NCI-H1436 treated with DMSO at 0.1 percent for 48 hours (cell line): Measurements from ENCODE around the gene GDF3.
"Not testable (repeated sequence)": the region's sequence is repeated elsewhere in the genome, so short reads cannot be mapped to it uniquely, and the experiment has no call there.

Experiments
- DNase-seq: peaks from one replicate; lab custom pipeline; 2025; lab: John Stamatoyannopoulos, UW

GDF3 gene

DNA sequence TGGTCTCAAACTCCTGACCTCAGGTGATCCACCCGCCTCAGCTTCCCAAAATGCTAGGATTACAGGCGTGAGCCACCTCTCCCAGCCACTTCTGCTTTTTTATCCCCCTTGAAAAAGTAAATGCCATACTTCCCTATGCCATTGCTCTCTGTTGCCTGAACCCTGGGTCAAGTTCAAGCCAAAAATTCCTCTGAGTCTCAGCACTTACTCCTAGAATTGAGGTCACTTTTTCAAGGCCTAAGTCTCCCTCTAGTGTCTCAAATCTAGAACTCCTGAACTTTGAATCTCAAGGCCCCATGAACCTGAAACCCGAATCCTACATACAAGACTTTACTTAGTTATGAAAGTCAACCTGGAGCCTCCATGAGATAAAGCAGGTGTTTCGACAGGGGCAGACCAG lies 28.4 kb downstream of the GDF3 start:
- no peak for DNase-seq

DNA sequence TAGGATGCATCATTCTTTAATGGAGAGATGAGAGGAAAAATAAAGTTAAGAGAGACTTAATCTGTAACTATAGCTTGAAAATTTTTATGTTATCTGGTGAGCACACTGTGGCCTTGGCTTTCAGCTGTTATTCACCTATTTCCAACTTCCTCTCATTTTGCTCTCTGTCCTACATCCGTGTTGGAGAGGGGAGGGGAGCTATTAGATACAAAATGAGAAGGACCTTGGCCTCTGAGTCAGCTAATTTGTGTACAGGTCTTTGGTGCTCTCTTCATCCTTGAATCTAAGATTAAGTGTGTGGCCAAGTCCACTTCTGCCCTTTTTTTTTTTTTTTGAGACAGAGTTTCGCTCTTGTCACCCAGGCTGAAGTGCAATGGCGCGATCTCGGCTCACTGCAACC lies 29.0 kb downstream of the GDF3 start:
- DNase-seq: no peak

DNA sequence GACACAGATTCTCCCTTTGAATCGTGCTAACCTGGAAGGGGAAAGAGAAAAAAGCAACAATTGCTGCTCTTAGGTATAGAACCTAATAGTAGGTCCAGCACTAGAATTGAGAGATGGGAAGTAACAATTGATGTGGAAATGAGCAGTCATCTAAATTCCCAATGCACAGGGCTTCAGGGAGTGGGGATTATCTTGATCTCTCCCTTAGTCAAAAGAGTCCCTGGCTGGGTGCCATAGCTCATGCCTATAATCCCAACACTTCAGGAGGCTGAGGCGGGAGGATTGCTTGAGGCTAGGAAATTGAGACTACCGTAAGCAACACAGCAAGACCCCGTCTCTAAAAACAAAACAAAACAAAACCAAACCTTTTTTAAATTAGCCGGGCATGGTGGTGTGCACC lies 33.8 kb downstream of the GDF3 start:
- no peak for DNase-seq

GRCh38 chr12:7656121-7656520 lies 39.5 kb downstream of the GDF3 start:
- no peak for DNase-seq

DNA sequence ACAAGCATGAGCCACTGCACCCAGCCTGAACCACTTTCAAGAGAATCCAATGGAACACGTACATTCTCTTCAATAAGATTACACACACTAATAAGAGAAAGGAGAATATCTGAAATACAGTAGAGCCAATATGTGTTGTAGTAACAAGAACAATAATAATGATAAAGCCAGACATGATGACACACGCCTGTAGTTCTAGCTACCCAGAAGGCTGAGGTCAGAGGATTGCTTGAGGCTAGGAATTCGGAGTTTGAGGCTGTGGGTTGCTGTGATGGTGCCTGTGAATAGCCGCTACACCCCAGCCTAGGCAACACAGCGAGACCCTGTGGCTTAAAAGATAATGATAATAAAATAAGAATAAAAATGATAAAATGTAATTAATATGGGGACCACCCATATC lies 45.5 kb downstream of the GDF3 start:
- DNase-seq: no peak

GRCh38 chr12:7647071-7647470 lies 48.5 kb downstream of the GDF3 start:
- DNase-seq: no peak

DNA sequence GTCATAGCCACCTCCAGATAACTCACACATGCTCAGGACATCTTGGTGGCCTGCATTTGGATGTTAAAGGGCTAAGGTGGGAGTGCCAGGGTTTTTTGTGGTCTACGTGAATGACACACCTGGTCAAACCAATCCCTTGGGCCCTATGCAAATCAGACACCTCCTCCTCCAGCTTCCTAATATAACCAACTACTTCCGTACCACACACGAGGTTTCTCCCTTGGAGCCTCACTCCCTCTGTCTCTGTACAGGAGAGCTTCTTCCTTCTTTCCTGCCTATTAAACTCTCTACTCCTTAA lies 49.4 kb downstream of the GDF3 start:
- no peak for DNase-seq

DNA sequence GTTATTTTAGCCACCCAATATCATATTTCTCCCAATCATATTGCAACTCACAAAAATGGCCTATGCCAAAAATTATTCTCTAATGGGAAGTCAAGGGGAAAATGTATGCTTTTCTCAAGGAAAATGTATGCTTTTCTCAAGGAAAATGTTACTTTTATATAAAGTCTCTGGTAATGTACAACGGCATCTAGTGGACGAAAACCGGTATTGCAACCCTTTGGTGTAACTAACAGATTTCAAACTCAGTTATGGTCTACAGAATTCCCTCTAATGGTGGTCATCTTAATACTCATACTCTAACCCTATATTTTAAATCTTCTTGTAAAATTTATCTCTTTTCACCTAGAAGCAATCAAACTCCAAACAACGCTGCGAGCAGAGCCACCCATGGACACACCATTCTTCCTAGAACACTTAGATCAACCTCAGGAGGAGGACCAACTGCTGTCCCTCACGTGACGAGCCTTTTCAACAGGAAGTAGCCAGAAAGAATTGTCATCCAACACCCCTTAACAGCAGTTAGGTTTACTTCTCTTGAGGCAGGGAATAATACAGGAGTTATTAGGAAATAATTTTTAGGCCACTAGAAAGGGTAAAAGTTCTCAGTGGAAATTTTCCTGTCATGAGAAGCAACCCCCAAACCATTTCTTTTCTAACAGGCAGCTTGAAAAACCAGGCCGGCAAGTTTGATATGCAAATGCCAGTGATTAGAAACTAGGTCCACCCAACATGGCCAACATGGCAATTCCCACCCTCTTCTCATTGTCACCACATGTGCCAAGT lies 50.0 kb downstream of the GDF3 start:
- no peak for DNase-seq

GRCh38 chr12:7642876-7643309 lies 52.7 kb downstream of the GDF3 start:
- no peak for DNase-seq

GRCh38 chr12:7642287-7642686 lies 53.3 kb downstream of the GDF3 start:
- DNase-seq: no peak

DNA sequence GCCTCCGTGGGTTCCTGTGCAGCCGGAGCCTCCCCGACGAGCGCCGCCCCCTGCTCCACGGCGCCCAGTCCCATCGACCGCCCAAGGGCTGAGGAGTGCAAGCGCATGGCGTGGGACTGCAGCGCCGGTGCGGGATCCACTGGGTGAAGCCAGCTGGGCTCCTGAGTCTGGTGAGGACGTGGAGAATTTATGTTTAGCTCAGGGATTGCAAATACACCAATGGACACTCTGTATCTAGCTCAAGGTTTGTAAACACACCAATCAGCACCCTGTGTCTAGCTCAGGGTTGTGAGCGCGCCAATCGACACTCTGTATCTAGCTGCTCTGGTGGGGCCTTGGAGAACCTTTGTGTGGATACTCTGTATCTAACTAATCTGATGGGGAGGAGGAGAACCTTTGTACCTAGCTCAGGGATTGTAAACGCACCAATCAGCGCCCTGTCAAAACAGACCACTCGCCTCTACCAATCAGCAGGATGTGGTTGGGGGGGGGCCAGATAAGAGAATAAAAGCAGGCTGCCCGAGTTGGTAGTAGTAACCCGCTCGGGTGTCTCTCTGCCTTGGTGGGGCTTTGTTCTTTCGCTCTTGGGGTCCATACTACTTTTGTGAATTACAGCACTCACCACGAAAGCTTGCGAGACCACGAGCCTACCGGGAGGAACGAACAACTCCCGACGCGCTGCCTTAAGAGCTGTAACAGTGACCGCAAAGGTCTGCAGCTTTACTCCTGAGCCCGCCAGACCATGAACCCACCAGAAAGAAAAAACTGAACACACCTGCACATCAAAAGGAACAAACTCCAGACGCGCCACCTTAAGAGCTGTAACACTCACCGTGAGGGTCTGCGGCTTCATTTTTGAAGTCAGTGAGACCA lies 55.2 kb downstream of the GDF3 start:
- DNase-seq: not testable (repeated sequence)
